Measurements from ENCODE around the gene SAMD14. TPM values are rescaled to one million over a fixed set of nuclear protein-coding genes. Genes with fewer than 3 reads are reported as not detected.

The SAMD14 gene
- total RNA-seq, 1 donor from 2014 or later: 3.6 TPM

GRCh38 chr17:50097455-50097854, 32.5 kb downstream of the SAMD14 start:
- Mint-ChIP-seq H3K36me3 (ENCODE audit: low read depth) (peaks cover 6% of the 10 kb centered on the region), H3K9me3 (no peaks in the 10 kb centered on the region), H3K27me3 (ENCODE audit: insufficient read depth) (peaks cover 2% of the 10 kb centered on the region), H3K4me1 (ENCODE audit: low read depth) (peaks cover 31% of the 10 kb centered on the region), H3K27ac (no peak overlapping the region), H3K4me3 (no peak overlapping the region)
- no peak for DNase-seq (ENCODE audit: low spot score)
- intact Hi-C loops (cut with micrococcal nuclease): no loop called here

- peak overlapping the region; percentile 85 for H3K4me3 Mint-ChIP-seq
- peaks cover 2% of the 10 kb centered on the region for H3K27me3 Mint-ChIP-seq (ENCODE audit: insufficient read depth)
- intact Hi-C loops (cut with micrococcal nuclease): no loop called here
- no peak overlapping the region for H3K27ac Mint-ChIP-seq
- H3K9me3 Mint-ChIP-seq: no peaks in the 10 kb centered on the region
- peaks cover 31% of the 10 kb centered on the region for H3K4me1 Mint-ChIP-seq (ENCODE audit: low read depth)
- peaks cover 6% of the 10 kb centered on the region for H3K36me3 Mint-ChIP-seq (ENCODE audit: low read depth)
- DNase-seq (ENCODE audit: low spot score): no peak
Measured at GRCh38 chr17:50096758-50097157, 33.2 kb downstream of the SAMD14 start.

GRCh38 chr17:50096092-50096491, 33.9 kb downstream of the SAMD14 start:
- peak overlapping the region; percentile 85 for H3K4me3 Mint-ChIP-seq
- peaks cover 31% of the 10 kb centered on the region for H3K4me1 Mint-ChIP-seq (ENCODE audit: low read depth)
- DNase-seq (ENCODE audit: low spot score): no peak
- H3K36me3 Mint-ChIP-seq (ENCODE audit: low read depth): peaks cover 6% of the 10 kb centered on the region
- H3K9me3 Mint-ChIP-seq: no peaks in the 10 kb centered on the region
- intact Hi-C loops (cut with micrococcal nuclease): no loop called here
- H3K27me3 Mint-ChIP-seq (ENCODE audit: insufficient read depth): peaks cover 2% of the 10 kb centered on the region
- H3K27ac Mint-ChIP-seq: no peak overlapping the region

GRCh38 chr17:50095626-50096037, 34.3 kb downstream of the SAMD14 start:
- no peak for DNase-seq (ENCODE audit: low spot score)
- Mint-ChIP-seq H3K4me1 (ENCODE audit: low read depth) (peaks cover 29% of the 10 kb centered on the region), H3K4me3 (peak overlapping the region; percentile 85), H3K9me3 (no peaks in the 10 kb centered on the region), H3K36me3 (ENCODE audit: low read depth) (peaks cover 6% of the 10 kb centered on the region), H3K27ac (peak overlapping the region; percentile 71), H3K27me3 (ENCODE audit: insufficient read depth) (peaks cover 2% of the 10 kb centered on the region)
- intact Hi-C loops (cut with micrococcal nuclease): loop anchor here (1.0 to 2.0 kb wide), 5 partner anchors 35 to 387 kb away; partner anchors contain the start of gene SAMD14

GRCh38 chr17:50094753-50095619, 35.0 kb downstream of the SAMD14 start, which contains the start of gene PDK2:
PDK2 (plus strand) TSS chr17:50095351; CDS start chr17:50095436, 85 bp downstream.
- Mint-ChIP-seq H3K27me3 (ENCODE audit: insufficient read depth) (peaks cover 2% of the 10 kb centered on the region), H3K9me3 (no peaks in the 10 kb centered on the region), H3K27ac (peak within 1 kb of the TSS; percentile 88), H3K4me1 (ENCODE audit: low read depth) (peaks cover 23% of the 10 kb centered on the region), H3K36me3 (ENCODE audit: low read depth) (peaks cover 6% of the 10 kb centered on the region), H3K4me3 (peak within 1 kb of the TSS; percentile 85)
- intact Hi-C loops (cut with micrococcal nuclease): loop anchor here (1.0 to 2.0 kb wide), 8 partner anchors 36 to 387 kb away; partner anchors contain the start of gene SAMD14
- peak; percentile 97 for DNase-seq (ENCODE audit: low spot score)

- peaks cover 2% of the 10 kb centered on the region for H3K27me3 Mint-ChIP-seq (ENCODE audit: insufficient read depth)
- peak overlapping the region; percentile 88 for H3K27ac Mint-ChIP-seq
- H3K36me3 Mint-ChIP-seq (ENCODE audit: low read depth): peaks cover 6% of the 10 kb centered on the region
- H3K4me3 Mint-ChIP-seq: peak overlapping the region; percentile 85
- peaks cover 20% of the 10 kb centered on the region for H3K4me1 Mint-ChIP-seq (ENCODE audit: low read depth)
- DNase-seq (ENCODE audit: low spot score): peak; percentile 80
- no peaks in the 10 kb centered on the region for H3K9me3 Mint-ChIP-seq
- intact Hi-C loops (cut with micrococcal nuclease): loop anchor here (1.0 to 2.0 kb wide), 6 partner anchors 37 to 203 kb away; partner anchors contain the start of gene SAMD14
Measured at GRCh38 chr17:50094243-50094752, 35.7 kb downstream of the SAMD14 start.

GRCh38 chr17:50093807-50094206, 36.2 kb downstream of the SAMD14 start:
- intact Hi-C loops (cut with micrococcal nuclease): loop anchor here (1.0 to 2.0 kb wide), 6 partner anchors 37 to 203 kb away; partner anchors contain the start of gene SAMD14
- Mint-ChIP-seq H3K4me1 (ENCODE audit: low read depth) (peaks cover 20% of the 10 kb centered on the region), H3K4me3 (no peak overlapping the region), H3K27me3 (ENCODE audit: insufficient read depth) (peaks cover 2% of the 10 kb centered on the region), H3K36me3 (ENCODE audit: low read depth) (peaks cover 6% of the 10 kb centered on the region), H3K27ac (no peak overlapping the region), H3K9me3 (no peaks in the 10 kb centered on the region)
- DNase-seq (ENCODE audit: low spot score): no peak

GRCh38 chr17:50093246-50093645, 36.7 kb downstream of the SAMD14 start:
- H3K4me1 Mint-ChIP-seq (ENCODE audit: low read depth): peaks cover 20% of the 10 kb centered on the region
- DNase-seq (ENCODE audit: low spot score): no peak
- H3K9me3 Mint-ChIP-seq: no peaks in the 10 kb centered on the region
- H3K27ac Mint-ChIP-seq: no peak overlapping the region
- H3K4me3 Mint-ChIP-seq: no peak overlapping the region
- H3K27me3 Mint-ChIP-seq (ENCODE audit: insufficient read depth): peaks cover 2% of the 10 kb centered on the region
- H3K36me3 Mint-ChIP-seq (ENCODE audit: low read depth): peaks cover under 1% of the 10 kb centered on the region
- intact Hi-C loops (cut with micrococcal nuclease): no loop called here

- peaks cover 20% of the 10 kb centered on the region for H3K4me1 Mint-ChIP-seq (ENCODE audit: low read depth)
- no peaks in the 10 kb centered on the region for H3K9me3 Mint-ChIP-seq
- no peak overlapping the region for H3K4me3 Mint-ChIP-seq
- peaks cover 2% of the 10 kb centered on the region for H3K27me3 Mint-ChIP-seq (ENCODE audit: insufficient read depth)
- no peak for DNase-seq (ENCODE audit: low spot score)
- intact Hi-C loops (cut with micrococcal nuclease): no loop called here
- H3K27ac Mint-ChIP-seq: no peak overlapping the region
- no peaks in the 10 kb centered on the region for H3K36me3 Mint-ChIP-seq (ENCODE audit: low read depth)
Measured at GRCh38 chr17:50091918-50092285, 38.1 kb downstream of the SAMD14 start.

- no peaks in the 10 kb centered on the region for H3K9me3 Mint-ChIP-seq
- no peaks in the 10 kb centered on the region for H3K36me3 Mint-ChIP-seq (ENCODE audit: low read depth)
- peaks cover 19% of the 10 kb centered on the region for H3K4me1 Mint-ChIP-seq (ENCODE audit: low read depth)
- H3K27ac Mint-ChIP-seq: no peak overlapping the region
- H3K4me3 Mint-ChIP-seq: no peak overlapping the region
- H3K27me3 Mint-ChIP-seq (ENCODE audit: insufficient read depth): peaks cover 2% of the 10 kb centered on the region
- no peak for DNase-seq (ENCODE audit: low spot score)
- intact Hi-C loops (cut with micrococcal nuclease): no loop called here
Measured at GRCh38 chr17:50090971-50091917, 38.7 kb downstream of the SAMD14 start.

- Mint-ChIP-seq H3K4me3 (no peak overlapping the region), H3K27ac (no peak overlapping the region), H3K9me3 (no peaks in the 10 kb centered on the region), H3K4me1 (ENCODE audit: low read depth) (peaks cover 8% of the 10 kb centered on the region), H3K27me3 (ENCODE audit: insufficient read depth) (peaks cover 2% of the 10 kb centered on the region), H3K36me3 (ENCODE audit: low read depth) (no peaks in the 10 kb centered on the region)
- intact Hi-C loops (cut with micrococcal nuclease): no loop called here
- DNase-seq (ENCODE audit: low spot score): no peak
Measured at GRCh38 chr17:50090071-50090470, 39.9 kb downstream of the SAMD14 start.

GRCh38 chr17:50088952-50089825, 40.8 kb downstream of the SAMD14 start:
- no peak for DNase-seq (ENCODE audit: low spot score)
- Mint-ChIP-seq H3K27me3 (ENCODE audit: insufficient read depth) (peaks cover 2% of the 10 kb centered on the region), H3K36me3 (ENCODE audit: low read depth) (no peaks in the 10 kb centered on the region), H3K4me3 (no peak overlapping the region), H3K4me1 (ENCODE audit: low read depth) (peaks cover under 1% of the 10 kb centered on the region), H3K9me3 (no peaks in the 10 kb centered on the region), H3K27ac (no peak overlapping the region)
- intact Hi-C loops (cut with micrococcal nuclease): no loop called here

Data from activated T-helper 1 cell treated with anti-CD3 and anti-CD28 coated beads, Interleukin-12 subunit alpha, Interleukin-12 subunit beta, Interleukin-2, Interleukin-4 antibody, amounts not matched to agents 30 ng/mL and 10 ng/mL and 1 ng/mL, durations not matched to agents 14 hours and 24 hours and 36 hours (primary cell).